GDM1 (cell line): Measurements from ENCODE around the gene CHURC1.
"Not testable (repeated sequence)": the region's sequence is repeated elsewhere in the genome, so short reads cannot be mapped to it uniquely, and the experiment has no call there.

Experiments used
- DNase-seq: peaks from one replicate; lab custom pipeline; 2025; lab: John Stamatoyannopoulos, UW

CHURC1 gene

GRCh38 chr14:64910847-64911495, 3.3 kb upstream of the CHURC1 start:
- no peak for DNase-seq

DNA sequence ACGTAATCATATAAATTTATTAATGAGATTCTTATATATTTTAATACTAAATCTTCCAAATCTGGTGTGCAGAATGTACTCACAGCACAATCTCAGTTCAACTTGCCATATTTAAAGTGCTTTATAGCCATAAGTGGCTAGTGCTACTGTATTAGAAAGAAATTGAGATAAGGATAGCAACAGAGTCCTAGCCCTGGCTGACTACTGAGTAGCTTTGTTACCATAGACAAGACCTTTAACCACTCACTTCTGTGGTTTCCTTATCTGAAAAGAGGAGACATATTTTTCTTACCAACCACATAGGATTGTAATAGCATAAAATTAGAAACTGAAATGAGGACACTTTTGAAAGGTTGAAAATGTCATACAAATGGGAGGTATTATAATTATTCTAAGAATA, 2.0 kb upstream of the CHURC1 start:
- DNase-seq = no peak

DNA sequence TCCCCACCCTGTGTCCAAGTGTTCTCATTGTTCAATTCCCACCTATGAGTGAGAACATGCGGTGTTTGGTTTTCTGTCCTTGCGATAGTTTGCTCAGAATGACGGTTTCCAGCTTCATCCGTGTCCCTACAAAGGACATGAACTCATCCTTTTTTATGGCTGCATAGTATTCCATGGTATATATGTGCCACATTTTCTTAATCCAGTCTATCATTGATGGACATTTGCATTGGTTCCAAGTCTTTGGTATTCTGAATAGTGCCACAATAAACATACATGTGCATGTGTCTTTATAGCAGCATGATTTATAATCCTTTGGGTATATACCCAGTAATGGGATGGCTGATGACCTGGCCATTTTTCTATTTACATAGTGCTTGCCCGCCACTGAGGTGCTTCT, 778 bp upstream of the CHURC1 start:
- not testable (repeated sequence) for DNase-seq

- no peak for DNase-seq
Observed at GRCh38 chr14:64915029-64915424, 772 bp downstream of the CHURC1 start.

GRCh38 chr14:64915797-64916196, 1.5 kb downstream of the CHURC1 start:
- no peak for DNase-seq

DNA sequence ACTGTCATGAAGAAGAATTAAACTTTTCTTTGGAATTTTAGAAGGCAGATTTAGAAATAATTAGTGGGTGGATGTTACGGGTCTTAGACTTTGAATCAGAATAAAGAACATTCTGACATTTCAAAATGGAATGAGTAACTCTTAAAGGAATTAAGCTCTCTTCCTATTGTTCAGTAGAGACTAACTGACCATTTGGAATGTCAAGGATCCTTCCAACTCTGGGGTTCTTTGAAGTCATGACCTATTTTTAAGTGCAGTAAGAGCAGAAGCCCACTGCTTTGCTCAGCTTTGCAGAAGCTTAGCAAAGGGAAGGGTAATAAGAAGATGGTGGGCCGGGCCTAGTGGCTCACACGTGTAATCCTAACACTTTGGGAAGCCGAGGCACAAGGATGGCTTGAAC, 4.0 kb downstream of the CHURC1 start:
- no peak for DNase-seq

DNA sequence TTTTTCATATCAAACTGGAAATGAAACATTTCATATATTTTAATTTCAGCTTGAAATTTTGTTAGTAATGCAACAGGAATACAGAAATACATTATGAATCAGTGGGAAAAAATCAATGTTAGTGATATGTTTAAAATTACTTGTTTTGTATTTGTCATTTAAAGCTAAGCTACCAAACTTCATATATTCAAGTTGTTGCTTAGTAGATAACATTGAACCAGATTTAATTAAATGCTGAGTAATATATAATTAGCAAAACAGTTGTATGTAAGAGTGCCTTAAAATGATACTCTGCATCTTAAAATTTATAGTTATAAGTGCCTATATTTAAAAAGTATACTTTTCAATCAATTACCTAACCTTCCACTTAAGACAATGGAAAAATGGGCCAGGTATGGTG, 5.0 kb downstream of the CHURC1 start:
- no peak for DNase-seq

DNA sequence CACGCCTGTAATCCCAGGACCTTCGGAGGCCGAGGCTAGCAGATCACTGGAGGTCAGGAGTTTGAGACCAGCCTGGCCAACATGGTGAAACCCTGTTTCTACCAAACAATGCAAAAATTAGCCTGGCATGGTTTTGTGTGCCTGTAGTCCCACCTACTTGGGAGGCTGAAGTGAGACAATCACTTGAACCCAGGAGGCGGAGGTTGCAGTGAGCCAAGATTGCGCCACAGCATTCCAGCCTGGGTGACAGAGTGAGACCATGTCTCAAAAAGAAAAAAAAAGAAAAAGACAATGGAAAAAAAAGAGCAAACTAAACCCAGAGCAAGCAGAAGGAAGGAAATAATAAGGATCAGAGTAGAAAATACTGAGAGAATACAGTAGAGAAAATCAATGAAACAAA, 5.4 kb downstream of the CHURC1 start:
- DNase-seq = no peak

DNA sequence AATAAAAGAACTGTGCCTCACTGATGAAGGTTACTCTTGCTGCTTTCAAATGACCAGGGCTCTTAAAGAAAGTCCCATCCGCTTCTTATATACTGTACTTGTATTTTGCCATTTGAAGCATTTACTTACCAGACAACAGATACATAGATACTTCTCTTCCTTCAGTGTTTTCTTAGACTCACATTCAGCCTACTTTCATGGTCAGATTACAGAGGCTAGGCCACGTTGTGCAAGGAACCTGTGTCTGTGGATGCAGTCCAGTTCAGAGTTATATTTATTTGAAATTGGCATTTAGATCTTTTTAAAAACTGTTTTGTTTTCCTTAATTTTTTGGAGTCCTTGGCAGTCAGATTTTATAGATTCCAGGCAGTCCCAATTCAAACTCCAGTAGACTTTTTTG, 6.2 kb downstream of the CHURC1 start:
- DNase-seq = no peak

DNA sequence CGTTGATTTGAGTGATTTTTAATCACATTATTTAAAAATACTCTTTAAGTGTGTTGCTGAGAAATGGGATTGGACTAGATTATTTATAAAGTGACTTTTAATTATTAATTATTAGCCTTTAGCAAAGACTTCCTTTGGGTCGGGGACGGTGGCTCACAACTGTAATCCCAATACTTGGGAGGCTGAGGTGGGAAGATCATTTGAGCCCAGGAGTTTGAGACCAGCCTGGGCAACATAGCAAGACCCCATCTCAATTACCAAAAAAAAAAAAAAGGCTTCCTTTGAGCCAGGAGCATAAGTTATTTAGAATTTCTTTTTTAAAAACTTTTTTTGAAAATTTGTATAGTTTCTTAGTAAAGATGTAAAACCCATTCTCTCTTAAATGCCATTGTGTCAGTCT, 8.8 kb downstream of the CHURC1 start:
- no peak for DNase-seq

- no peak for DNase-seq
Observed at GRCh38 chr14:64926398-64926995, 12.2 kb downstream of the CHURC1 start.

DNA sequence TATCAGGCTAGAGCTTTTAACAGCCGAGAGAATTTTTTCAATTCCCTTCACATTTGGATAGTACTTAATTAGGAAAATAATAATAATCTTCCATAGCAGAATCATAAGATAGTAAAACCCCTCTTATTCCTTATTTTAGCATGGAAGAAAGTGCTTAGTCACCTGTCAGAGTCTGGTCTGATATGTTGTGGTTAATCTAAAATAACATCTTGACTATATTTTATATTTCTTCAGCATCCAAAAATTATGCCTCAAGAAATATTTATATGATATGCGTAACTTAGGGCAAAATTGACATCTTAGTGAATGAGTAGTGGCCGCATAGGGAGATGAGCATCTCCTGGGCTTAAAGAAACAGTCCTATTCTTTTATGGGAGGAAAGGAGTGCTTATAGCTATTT, 12.8 kb downstream of the CHURC1 start:
- no peak for DNase-seq

DNA sequence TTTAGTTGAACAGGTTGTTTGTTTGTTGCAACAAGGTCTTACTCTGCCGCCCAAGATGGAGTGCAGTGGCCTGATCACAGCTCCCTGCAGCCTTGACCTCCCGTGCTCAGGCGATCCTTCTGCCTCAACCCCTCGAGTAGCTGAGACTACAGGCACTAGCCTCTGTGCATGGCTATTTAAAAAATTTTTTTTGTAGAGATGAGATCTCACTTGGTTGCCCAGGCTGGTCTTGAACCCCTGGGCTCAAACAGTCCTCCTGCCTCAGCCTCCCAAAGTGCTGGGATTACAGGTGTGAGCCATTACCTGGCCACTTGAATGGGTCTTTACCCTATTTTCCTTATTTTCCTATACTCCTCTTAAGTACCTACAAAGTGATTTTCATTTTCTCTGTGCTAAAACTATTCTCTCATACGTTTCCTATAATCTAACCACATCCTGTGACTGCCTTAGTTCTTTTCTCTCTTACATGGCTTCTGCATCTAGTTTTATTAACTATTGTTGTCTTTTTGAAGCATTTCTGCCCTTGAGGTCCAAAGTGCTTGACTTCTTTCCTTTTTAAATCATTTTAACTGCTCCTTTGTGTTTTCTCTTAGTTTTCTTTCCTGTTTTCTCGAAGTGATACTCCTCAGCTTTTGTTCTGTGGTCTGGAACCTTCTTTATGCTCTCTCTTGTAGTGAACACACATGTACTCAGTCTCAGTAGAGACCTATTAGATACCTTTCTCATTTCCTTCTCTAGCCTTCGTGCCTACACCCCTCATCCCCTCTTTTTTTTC, 14.2 kb downstream of the CHURC1 start:
- DNase-seq = no peak

DNA sequence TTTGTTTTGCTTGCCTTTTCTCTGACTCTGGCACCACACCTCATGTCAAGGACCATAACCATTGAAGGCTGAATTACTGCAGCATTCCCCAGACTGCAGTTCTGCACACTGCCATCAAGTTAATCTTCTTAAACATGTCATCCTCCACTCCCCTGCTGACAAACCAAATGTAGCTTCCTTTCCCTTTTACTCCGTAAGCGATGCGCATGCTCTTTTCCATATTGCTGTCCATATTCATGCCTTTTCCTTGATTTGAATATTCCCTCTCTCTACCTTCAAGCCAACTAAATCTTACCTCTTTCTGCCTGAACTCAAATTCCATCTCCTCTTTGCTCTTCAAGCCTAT, 14.7 kb downstream of the CHURC1 start:
- no peak for DNase-seq

DNA sequence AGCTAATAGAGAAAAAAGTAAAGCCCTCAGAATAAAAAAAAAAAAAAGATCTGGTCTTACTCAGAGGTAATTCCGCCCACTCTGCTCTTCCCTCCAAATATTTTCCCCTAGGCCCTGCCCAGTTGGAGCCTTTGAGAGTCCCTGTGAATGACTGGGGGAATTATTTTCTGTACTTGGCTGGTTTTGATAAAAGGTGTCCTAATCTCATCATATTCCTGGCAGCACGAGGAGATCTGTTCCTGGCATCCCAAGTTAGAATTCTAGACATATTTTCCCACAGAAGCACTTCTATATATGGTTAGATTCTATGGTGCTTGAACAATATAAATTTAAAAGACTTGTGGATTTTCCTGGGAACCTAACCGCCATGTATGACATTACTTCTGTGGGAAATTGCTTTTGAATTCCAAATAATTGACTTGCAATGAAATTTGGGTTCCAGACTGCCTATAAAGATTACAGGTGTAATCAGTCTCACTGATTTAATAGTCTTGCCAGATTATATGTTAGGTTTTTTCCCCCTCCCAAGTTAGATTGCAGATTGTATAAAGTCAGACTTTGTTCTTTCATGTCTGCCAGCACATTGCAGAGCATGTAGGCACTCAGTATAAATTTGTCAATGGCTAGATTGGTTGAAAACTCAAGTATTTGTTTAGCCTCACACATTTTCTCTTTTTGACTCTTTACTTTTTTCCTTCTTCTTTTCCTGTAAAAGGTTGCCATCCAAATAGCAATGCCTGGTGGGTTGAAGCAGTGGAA, 16.0 kb downstream of the CHURC1 start:
- DNase-seq = no peak

DNA sequence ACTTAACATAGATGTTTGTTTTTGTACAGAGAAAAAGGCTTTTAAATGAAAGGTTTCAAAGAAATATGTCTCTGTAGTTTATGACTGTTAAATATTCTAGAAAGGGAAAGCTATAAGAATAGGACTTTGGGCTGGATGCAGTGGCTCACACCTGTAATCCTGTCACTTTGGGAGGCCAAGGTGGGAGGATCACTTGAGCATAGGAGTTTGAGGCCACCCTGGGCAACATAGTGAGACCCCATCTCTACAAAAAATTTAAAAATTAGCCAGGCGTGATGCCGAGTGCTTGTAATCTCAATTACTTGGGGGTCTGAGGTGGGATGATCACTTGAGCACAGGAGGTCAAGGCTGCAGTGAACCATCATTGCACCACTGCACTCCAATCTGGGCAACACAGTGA, 16.9 kb downstream of the CHURC1 start:
- DNase-seq = no peak

DNA sequence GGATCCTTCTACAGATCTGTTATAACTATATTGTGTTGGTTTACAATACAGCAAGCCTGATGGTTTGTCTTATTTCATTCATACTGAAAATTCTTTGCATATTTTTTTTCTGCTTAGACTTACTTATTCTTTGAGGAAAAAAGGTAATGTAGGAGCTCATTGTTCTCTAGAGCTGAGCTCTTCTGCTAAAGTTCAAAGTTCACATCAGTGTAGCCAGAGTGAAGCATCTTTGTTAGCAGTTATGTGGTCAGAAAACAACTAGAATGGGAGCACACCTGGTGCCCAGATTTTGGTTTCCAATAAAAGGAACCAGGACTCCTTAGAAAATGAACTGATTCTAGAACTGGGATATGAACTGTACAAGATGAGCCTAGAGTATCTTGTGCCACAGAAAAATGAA, 18.0 kb downstream of the CHURC1 start:
- no peak for DNase-seq

GRCh38 chr14:64934338-64934929, 20.2 kb downstream of the CHURC1 start:
- no peak for DNase-seq

DNA sequence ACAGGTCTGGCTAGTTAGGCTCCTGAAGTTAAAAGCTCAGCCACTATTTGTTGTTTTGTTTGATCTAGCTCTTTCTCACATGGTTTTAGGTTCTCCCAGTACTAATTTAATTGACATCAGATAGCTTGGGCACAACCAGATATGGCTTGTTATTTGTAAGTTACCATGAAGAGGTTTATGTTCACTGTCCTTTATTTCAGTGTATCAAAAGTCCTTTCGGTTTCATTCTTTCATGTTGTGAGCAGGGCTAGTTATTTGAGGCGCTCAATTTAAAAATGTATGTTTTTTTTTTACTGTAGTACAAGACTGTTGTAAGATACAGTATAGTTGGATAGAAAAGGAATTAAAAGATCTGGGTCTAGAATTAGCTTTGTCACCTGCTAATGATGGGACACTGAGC, 21.3 kb downstream of the CHURC1 start:
- no peak for DNase-seq

DNA sequence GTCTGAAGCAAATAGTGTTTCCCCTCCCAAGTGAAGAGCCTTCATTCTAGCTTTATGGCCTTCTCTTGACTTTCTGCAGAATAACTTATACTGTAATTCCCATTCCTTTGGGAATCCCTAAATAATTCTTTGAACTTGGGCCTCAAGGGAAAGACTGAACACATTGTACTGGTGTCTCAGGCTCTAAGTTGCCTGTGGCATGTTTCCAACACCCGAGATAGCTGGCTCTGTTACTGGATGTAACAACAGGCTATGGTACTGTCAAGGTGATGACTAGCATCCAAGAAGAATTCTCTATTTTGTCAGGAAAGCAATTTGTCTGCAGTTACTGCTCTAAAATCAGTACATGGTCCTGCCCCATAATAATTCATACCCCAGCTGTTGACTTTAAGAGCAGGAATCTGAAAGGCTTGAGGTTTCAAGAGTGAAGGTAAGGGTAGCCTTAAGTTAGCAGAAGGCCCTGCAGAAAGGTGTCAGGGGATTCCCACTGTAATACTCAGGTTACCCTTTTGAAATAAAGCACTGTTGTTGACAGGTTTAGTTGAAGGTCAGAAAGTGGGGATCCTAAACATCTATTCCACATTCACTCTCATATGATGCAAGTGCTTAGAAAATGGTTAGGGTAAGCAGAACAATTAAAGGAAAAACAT, 23.0 kb downstream of the CHURC1 start:
- DNase-seq = no peak

DNA sequence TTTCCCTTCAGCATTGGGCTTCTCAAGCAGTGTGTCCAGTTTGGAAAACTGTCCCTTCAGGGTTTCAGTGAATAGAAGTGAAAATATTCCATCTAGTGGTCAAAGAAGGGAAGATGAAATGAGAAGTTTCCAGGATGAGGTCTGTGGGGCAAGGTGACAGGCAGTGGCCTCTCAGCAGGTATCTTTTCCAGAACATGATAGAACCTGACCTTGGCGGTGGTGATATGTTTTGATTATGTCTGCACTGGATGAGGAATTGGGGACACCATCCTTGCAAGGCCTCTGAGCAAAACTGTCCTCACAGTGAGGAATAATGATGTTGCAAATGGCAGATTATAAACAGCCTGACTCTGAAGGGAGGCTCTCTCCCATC, 23.6 kb downstream of the CHURC1 start:
- no peak for DNase-seq
